ENCODE results near the gene AP4E1. TPM values are rescaled to one million over a fixed set of nuclear protein-coding genes. Genes with fewer than 3 reads are reported as not detected.
"Not testable (repeated sequence)": the region's sequence is repeated elsewhere in the genome, so short reads cannot be mapped to it uniquely, and the experiment has no call there.

AP4E1 gene
- total RNA-seq, 1 experiment from 2014 or later, result 9.5 TPM

GRCh38 chr15:50943638-50944037 lies 35.2 kb downstream of the AP4E1 start (continued):
- TF ChIP-seq E2F5 (CRISPR knock-in tag; IDR thresholded peaks at IDR 0.05), result no peak

DNA sequence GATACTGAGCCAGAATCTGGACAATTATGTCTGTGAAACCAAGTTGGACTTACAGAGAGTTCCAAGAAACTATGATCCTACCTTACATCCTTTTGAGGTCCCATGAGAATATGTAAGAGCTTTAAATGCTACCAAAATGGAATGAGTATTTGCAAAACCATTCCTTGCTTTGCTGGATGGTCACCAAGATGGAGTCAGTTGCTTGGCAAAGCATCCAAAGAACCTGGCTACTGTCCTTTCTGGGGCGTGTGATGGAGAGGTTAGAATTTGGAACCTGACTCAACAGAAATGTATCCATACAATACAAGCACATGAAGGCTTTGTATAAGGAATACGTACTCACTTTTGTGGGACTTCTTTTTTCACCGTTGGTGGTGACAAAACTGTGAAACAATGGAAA lies 36.2 kb downstream of the AP4E1 start:
- POLR2A ChIA-PET, result no interaction called here
- no peaks in the 10 kb centered on the region for H3K9me3 Mint-ChIP-seq
- no peak for ATAC-seq
- TF ChIP-seq ZNF317 (CRISPR knock-in tag; IDR thresholded peaks at IDR 0.05; ENCODE audit: borderline replicate concordance, low read depth) (no peak), CTCF (IDR thresholded peaks at IDR 0.05) (no peak), SMAD4 (CRISPR knock-in tag; IDR thresholded peaks at IDR 0.05) (no peak), ZNF219 (CRISPR knock-in tag; IDR thresholded peaks at IDR 0.05; ENCODE audit: borderline replicate concordance) (no peak), ESRRA (CRISPR knock-in tag; IDR thresholded peaks at IDR 0.05; ENCODE audit: borderline replicate concordance) (no peak), CREB1 (CRISPR knock-in tag; IDR thresholded peaks at IDR 0.05) (no peak), ZNF121 (CRISPR knock-in tag; IDR thresholded peaks at IDR 0.05) (no peak), TEAD1 (CRISPR knock-in tag; IDR thresholded peaks at IDR 0.05) (no peak)
- TF ChIP-seq, protein P1, sequence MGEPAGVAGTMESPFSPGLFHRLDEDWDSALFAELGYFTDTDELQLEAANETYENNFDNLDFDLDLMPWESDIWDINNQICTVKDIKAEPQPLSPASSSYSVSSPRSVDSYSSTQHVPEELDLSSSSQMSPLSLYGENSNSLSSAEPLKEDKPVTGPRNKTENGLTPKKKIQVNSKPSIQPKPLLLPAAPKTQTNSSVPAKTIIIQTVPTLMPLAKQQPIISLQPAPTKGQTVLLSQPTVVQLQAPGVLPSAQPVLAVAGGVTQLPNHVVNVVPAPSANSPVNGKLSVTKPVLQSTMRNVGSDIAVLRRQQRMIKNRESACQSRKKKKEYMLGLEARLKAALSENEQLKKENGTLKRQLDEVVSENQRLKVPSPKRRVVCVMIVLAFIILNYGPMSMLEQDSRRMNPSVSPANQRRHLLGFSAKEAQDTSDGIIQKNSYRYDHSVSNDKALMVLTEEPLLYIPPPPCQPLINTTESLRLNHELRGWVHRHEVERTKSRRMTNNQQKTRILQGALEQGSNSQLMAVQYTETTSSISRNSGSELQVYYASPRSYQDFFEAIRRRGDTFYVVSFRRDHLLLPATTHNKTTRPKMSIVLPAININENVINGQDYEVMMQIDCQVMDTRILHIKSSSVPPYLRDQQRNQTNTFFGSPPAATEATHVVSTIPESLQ (CRISPR knock-in tag; IDR thresholded peaks at IDR 0.05), result no peak
- TF ChIP-seq, protein P2, sequence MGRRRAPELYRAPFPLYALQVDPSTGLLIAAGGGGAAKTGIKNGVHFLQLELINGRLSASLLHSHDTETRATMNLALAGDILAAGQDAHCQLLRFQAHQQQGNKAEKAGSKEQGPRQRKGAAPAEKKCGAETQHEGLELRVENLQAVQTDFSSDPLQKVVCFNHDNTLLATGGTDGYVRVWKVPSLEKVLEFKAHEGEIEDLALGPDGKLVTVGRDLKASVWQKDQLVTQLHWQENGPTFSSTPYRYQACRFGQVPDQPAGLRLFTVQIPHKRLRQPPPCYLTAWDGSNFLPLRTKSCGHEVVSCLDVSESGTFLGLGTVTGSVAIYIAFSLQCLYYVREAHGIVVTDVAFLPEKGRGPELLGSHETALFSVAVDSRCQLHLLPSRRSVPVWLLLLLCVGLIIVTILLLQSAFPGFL (CRISPR knock-in tag; IDR thresholded peaks at IDR 0.05; ENCODE audit: borderline replicate concordance), result no peak
- no peak overlapping the region for H3K4me3 Mint-ChIP-seq
- CTCF ChIA-PET, result no interaction called here
- no peak overlapping the region for H3K27ac Mint-ChIP-seq
- H3K4me1 Mint-ChIP-seq, result no peaks in the 10 kb centered on the region
- peaks cover 6% of the 10 kb centered on the region for H3K36me3 Mint-ChIP-seq
- DNase-seq (ENCODE audit: low spot score), result no peak
- no peaks in the 10 kb centered on the region for H3K27me3 Mint-ChIP-seq (ENCODE audit: low read depth)

- POLR2A ChIA-PET, result interaction anchor here (0.6 kb wide), 1 partner anchor 301 kb away, joined by 3 read pairs; no protein-coding TSS in a partner anchor
These were observed 37.2 kb downstream of the AP4E1 start for GRCh38 chr15:50945725-50946124.

GRCh38 chr15:50950745-50951144 lies 42.3 kb downstream of the AP4E1 start:
- DNase-seq (ENCODE audit: low spot score); H3K27me3 Mint-ChIP-seq (ENCODE audit: low read depth); H3K4me3 Mint-ChIP-seq; CTCF ChIA-PET; H3K27ac Mint-ChIP-seq; POLR2A ChIA-PET; ATAC-seq; H3K4me1 Mint-ChIP-seq: not testable (repeated sequence)
- peaks cover 13% of the 10 kb centered on the region for H3K9me3 Mint-ChIP-seq
- peaks cover 45% of the 10 kb centered on the region for H3K36me3 Mint-ChIP-seq

More at GRCh38 chr15:50945725-50946124, 37.2 kb downstream of the AP4E1 start:
- Mint-ChIP-seq H3K9me3 (peaks cover 2% of the 10 kb centered on the region), H3K27ac (no peak overlapping the region), H3K4me1 (no peaks in the 10 kb centered on the region), H3K4me3 (no peak overlapping the region), H3K36me3 (peaks cover 13% of the 10 kb centered on the region), H3K27me3 (ENCODE audit: low read depth) (no peaks in the 10 kb centered on the region)
- CTCF ChIA-PET, result no interaction called here
- TF ChIP-seq TEAD4 (CRISPR knock-in tag; IDR thresholded peaks at IDR 0.05), result no peak
- no peak for TF ChIP-seq RORB (CRISPR knock-in tag; IDR thresholded peaks at IDR 0.05)
- no peak for DNase-seq (ENCODE audit: low spot score)
- ATAC-seq, result no peak
